Melanocyte of skin (primary cell): Measurements from ENCODE around the gene OR6C1. TPM values are rescaled to one million over a fixed set of nuclear protein-coding genes. Genes with fewer than 3 reads are reported as not detected.

ENCODE experiments used
- total RNA-seq, 2 donors: library from RNA; depleted of rRNA; stranded (reverse); fragments of >200 nt; gene quantifications; 2 replicates each; pipeline ENCODE4 v1.2.3, GENCODE V29; 2012

Gene OR6C1
- total RNA-seq, result not detected

GRCh38 chr12:55314043-55314442 lies at the start of gene OR6C1:
Gene OR6C1, plus strand, starts transcription at chr12:55314343. Its CDS starts 6,257 bp downstream, at chr12:55320600.

GRCh38 chr12:55296469-55296868 lies 17.7 kb upstream of the OR6C1 start, which contains the start of gene OR6C6:
Gene OR6C6, minus strand, starts transcription at chr12:55296569. Its CDS starts 1,337 bp downstream, at chr12:55295232.

GRCh38 chr12:55330446-55330845 lies 16.3 kb downstream of the OR6C1 start, which contains the start of gene OR6C3:
Gene OR6C3, plus strand, starts transcription at chr12:55330746. Its CDS starts 955 bp downstream, at chr12:55331701.

GRCh38 chr12:55362675-55363074 lies 48.5 kb downstream of the OR6C1 start, which contains the start of gene OR6C75:
Gene OR6C75, plus strand, starts transcription at chr12:55362975. Its CDS starts 2,136 bp downstream, at chr12:55365111.

Other genes starting within 250 kb of the OR6C1 start
- gene OR9K2, start 187.9 kb upstream of the OR6C1 start, total RNA-seq, result not detected
- not detected for gene OR10A7, start 93.3 kb upstream of the OR6C1 start, total RNA-seq
- under 1 TPM in 1 of 2 donors, not detected in 1; under 0.01 TPM for gene OR6C74, start 69.7 kb upstream of the OR6C1 start, total RNA-seq
- gene OR6C6, start 17.8 kb upstream of the OR6C1 start, total RNA-seq, result not detected
- not detected for gene OR6C3, start 16.4 kb downstream of the OR6C1 start, total RNA-seq
- not detected for gene OR6C75, start 48.6 kb downstream of the OR6C1 start, total RNA-seq
- gene OR6C65, start 86.2 kb downstream of the OR6C1 start, total RNA-seq, result not detected
- gene OR6C76, start 111.9 kb downstream of the OR6C1 start, total RNA-seq, result not detected
- not detected for gene OR6C2, start 129.7 kb downstream of the OR6C1 start, total RNA-seq
- not detected for gene OR6C70, start 155.8 kb downstream of the OR6C1 start, total RNA-seq
- not detected for gene OR6C68, start 178.0 kb downstream of the OR6C1 start, total RNA-seq
- not detected for gene OR6C4, start 235.3 kb downstream of the OR6C1 start, total RNA-seq